H9 (cell line): Measurements from ENCODE around the gene ZNF688. TPM values are rescaled to one million over a fixed set of nuclear protein-coding genes. Genes with fewer than 3 reads are reported as not detected.
A peak's percentile ranks its signal among the peaks of the same experiment; 100 is the strongest.

ENCODE experiments used
- DNase-seq: peaks from one replicate; pipeline ENCODE4 v3.0.0-alpha.2; 2017
- H2AFZ ChIP-seq: one replicate; pipeline ENCODE4 v1.6.1; 2013; ENCODE audit warnings: mild to moderate bottlenecking, low read length, control low read depth, moderate library complexity
- H2AK5ac ChIP-seq: 2 replicates; pipeline ENCODE4 v1.6.1; 2013; ENCODE audit warnings: low read length, control low read depth, mixed read lengths; ENCODE audit not compliant: insufficient read length
- H2BK120ac ChIP-seq: one replicate; pipeline ENCODE4 v1.6.1; 2013; ENCODE audit warnings: low read depth, mild to moderate bottlenecking, low read length, control low read depth, inconsistent platforms; ENCODE audit not compliant: poor library complexity, severe bottlenecking
- H2BK12ac ChIP-seq: 2 replicates; pipeline ENCODE4 v1.6.1; 2013; ENCODE audit warnings: low read length, control low read depth, mixed read lengths, low read depth; ENCODE audit not compliant: insufficient read length
- H2BK15ac ChIP-seq: 2 replicates; pipeline ENCODE4 v1.6.1; 2013; ENCODE audit warnings: low read depth, low read length, control low read depth
- H2BK20ac ChIP-seq: one replicate; pipeline ENCODE4 v1.6.1; 2013; ENCODE audit warnings: low read depth, mild to moderate bottlenecking, low read length, control low read depth, inconsistent platforms; ENCODE audit not compliant: poor library complexity, severe bottlenecking
- H2BK5ac ChIP-seq: 2 replicates; pipeline ENCODE4 v1.6.1; 2013; ENCODE audit warnings: low read length, control low read depth, mixed read lengths; ENCODE audit not compliant: insufficient read length
- H3K14ac ChIP-seq: 2 replicates; pipeline ENCODE4 v1.6.1; 2013; ENCODE audit warnings: low read length, control low read depth; ENCODE audit not compliant: insufficient read depth
- H3K18ac ChIP-seq: 2 replicates; pipeline ENCODE4 v1.6.1; 2013; ENCODE audit warnings: low read depth, mild to moderate bottlenecking, mixed read lengths, low read length, control low read depth; ENCODE audit not compliant: insufficient read length
- H3K23ac ChIP-seq: 2 replicates; pipeline ENCODE4 v1.6.1; 2013; ENCODE audit warnings: low read length, control low read depth, mixed read lengths, low read depth; ENCODE audit not compliant: insufficient read length
- H3K23me2 ChIP-seq: 2 replicates; pipeline ENCODE4 v1.6.1; 2013; ENCODE audit warnings: low read depth, mild to moderate bottlenecking, mixed read lengths, low read length, control low read depth; ENCODE audit not compliant: insufficient read length, poor library complexity, severe bottlenecking
- H3K27ac ChIP-seq: 2 replicates; pipeline ENCODE4 v1.5.1; 2013; ENCODE audit warnings: low read length, control low read depth, mixed read lengths, low read depth; ENCODE audit not compliant: insufficient read length
- H3K27me3 ChIP-seq: 2 replicates; pipeline ENCODE4 v1.6.1; 2013; ENCODE audit warnings: low read length, control low read depth, inconsistent platforms; ENCODE audit not compliant: insufficient read depth
- H3K4ac ChIP-seq: 2 replicates; pipeline ENCODE4 v1.6.1; 2013; ENCODE audit warnings: low read depth, mild to moderate bottlenecking, control low read depth, inconsistent platforms, low read length, moderate library complexity
- H3K4me1 ChIP-seq: 2 replicates; pipeline ENCODE4 v1.6.1; 2013; ENCODE audit warnings: low read length, control low read depth, inconsistent platforms; ENCODE audit not compliant: insufficient read depth
- H3K4me2 ChIP-seq: 2 replicates; pipeline ENCODE4 v1.6.1; 2013; ENCODE audit warnings: low read length, control low read depth, mixed read lengths; ENCODE audit not compliant: insufficient read length, insufficient read depth
- H3K56ac ChIP-seq: 2 replicates; pipeline ENCODE4 v1.6.1; 2013; ENCODE audit warnings: low read depth, mild to moderate bottlenecking, mixed read lengths, low read length, control low read depth; ENCODE audit not compliant: insufficient read length
- H3K79me1 ChIP-seq: 2 replicates; pipeline ENCODE4 v1.6.1; 2013; ENCODE audit warnings: low read depth, mild to moderate bottlenecking, moderate library complexity, low read length, control low read depth, inconsistent platforms; ENCODE audit not compliant: insufficient read depth, poor library complexity, severe bottlenecking
- H3K79me2 ChIP-seq: 2 replicates; pipeline ENCODE4 v1.6.1; 2013; ENCODE audit warnings: low read length, control low read depth, inconsistent platforms; ENCODE audit not compliant: insufficient read depth
- H3K9ac ChIP-seq: 2 replicates; pipeline ENCODE4 v1.6.1; 2013; ENCODE audit warnings: low read length, control low read depth, mixed read lengths; ENCODE audit not compliant: insufficient read length; ENCODE audit errors: extremely low read depth
- H3K9me3 ChIP-seq: one replicate; pipeline ENCODE4 v1.6.1; 2013; ENCODE audit warnings: low read depth, low read length, inconsistent platforms; ENCODE audit not compliant: control insufficient read depth
- H3T11ph ChIP-seq: one replicate; pipeline ENCODE4 v1.6.1; 2013; ENCODE audit warnings: mild to moderate bottlenecking, low read length, control low read depth, inconsistent platforms
- H4K20me1 ChIP-seq: one replicate; pipeline ENCODE4 v1.6.1; 2013; ENCODE audit not compliant: control insufficient read depth, insufficient read length, insufficient read depth
- H4K5ac ChIP-seq: 2 replicates; pipeline ENCODE4 v1.6.1; 2013; ENCODE audit warnings: low read depth, mild to moderate bottlenecking, mixed read lengths, low read length, control low read depth; ENCODE audit not compliant: insufficient read length
- H4K8ac ChIP-seq: replicated peaks from 2 replicates; pipeline ENCODE4 v1.6.1; 2013; ENCODE audit warnings: low read length, control low read depth, mixed read lengths, low read depth; ENCODE audit not compliant: insufficient read length
- H4K91ac ChIP-seq: 2 replicates; pipeline ENCODE4 v1.6.1; 2013; ENCODE audit warnings: low read depth, mild to moderate bottlenecking, moderate library complexity, mixed read lengths, low read length, control low read depth; ENCODE audit not compliant: insufficient read length
- H3K27ac Mint-ChIP-seq, 3 experiments: 2 replicates in 2 of 3; 3 replicates in 1 of 3; pipeline ENCODE4 v1.8.0; 2020 to 2021; ENCODE audit warnings: mixed read lengths in 3 of 3, mild to moderate bottlenecking in 1 of 3, moderate library complexity in 1 of 3
- H3K27me3 Mint-ChIP-seq: 2 replicates; pipeline ENCODE4 v1.8.0; 2021; ENCODE audit warnings: low read depth, mild to moderate bottlenecking, moderate library complexity, mixed read lengths
- H3K36me3 Mint-ChIP-seq, 3 experiments: 2 replicates in 2 of 3; 3 replicates in 1 of 3; pipeline ENCODE4 v1.8.0; 2020 to 2021; ENCODE audit warnings: low read depth in 3 of 3, mixed read lengths in 3 of 3; ENCODE audit not compliant: insufficient read depth in 1 of 3
- H3K4me1 Mint-ChIP-seq, 2 experiments: 2 replicates each; pipeline ENCODE4 v1.8.0; 2020; ENCODE audit warnings: mixed read lengths in 2 of 2
- H3K4me3 Mint-ChIP-seq, 2 experiments: 2 replicates in 1 of 2; 3 replicates in 1 of 2; pipeline ENCODE4 v1.8.0; 2020 to 2021; ENCODE audit warnings: mild to moderate bottlenecking in 2 of 2, mixed read lengths in 2 of 2, moderate library complexity in 1 of 2
- H3K9me3 Mint-ChIP-seq, 2 experiments: 2 replicates in 1 of 2; 3 replicates in 1 of 2; pipeline ENCODE4 v1.8.0; 2020; ENCODE audit warnings: mild to moderate bottlenecking in 2 of 2, mixed read lengths in 2 of 2, moderate library complexity in 1 of 2
- WGBS: extraction: QIAGEN DNeasy Blood & Tissue Kit; methylation state at CpG from one replicate; pipeline ENCODE4 v1.1.7; 2013; ENCODE audit warnings: missing lambda C conversion rate, low lambda C conversion rate, mixed read lengths; ENCODE audit not compliant: insufficient read length; ENCODE audit errors: extremely low coverage; 5-methylcytosine and 5-hydroxymethylcytosine counted together
- total RNA-seq: library from RNA; stranded (reverse); gene quantifications from 2 replicates; pipeline ENCODE4 v1.2.1, GENCODE V29; 2021
- TF ChIP-seq, protein P1 (sequence below): fragments of 200-600 bp; sonication (generic); conservative IDR thresholded peaks from 3 replicates; pipeline ENCODE4 v1.8.0; 2021; ENCODE audit warnings: antibody characterized with exemption, mild to moderate bottlenecking

Gene ZNF688
- total RNA-seq, 1 experiment from 2014 or later, result 4.5 TPM

DNA sequence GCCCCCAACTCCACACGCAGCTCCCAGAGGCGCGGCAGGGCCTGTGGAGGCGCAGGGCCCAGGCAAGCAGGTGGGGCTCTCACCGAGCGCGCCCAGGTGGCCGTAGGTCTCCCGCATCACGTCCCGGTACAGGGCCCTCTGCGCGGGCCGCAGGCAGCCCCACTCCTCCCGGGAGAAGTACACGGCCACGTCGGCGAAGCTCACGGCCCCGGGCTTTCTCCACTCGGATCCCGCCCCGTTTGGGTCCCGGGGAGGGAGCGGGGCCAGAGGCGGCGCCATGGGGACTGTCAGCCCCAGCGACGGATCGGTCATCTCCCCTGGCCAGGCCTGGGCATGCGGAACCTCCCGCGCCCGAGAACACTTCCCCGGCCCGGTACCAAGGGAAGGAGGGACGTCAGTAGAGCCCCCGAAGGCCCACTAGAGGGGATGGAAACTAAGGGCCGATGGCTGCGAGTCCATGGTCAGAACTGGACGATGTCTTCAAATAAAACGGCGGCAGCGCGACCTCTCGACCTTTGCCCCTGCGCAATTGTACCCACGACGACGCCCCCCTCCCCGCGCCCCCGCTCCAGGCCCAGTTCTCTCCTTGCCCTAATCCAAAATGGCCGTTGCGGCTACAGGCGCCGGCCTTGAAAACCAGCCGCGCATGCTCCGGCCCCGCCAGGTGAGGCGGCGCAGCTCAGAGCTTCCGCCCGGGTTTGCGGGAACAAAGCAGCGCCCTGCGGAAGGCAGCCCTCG is 37.0 kb downstream of the ZNF688 start, which contains the start of gene ZNF747:
Gene ZNF747, minus strand, starts transcription at position 491 of the 738 bp plus-strand sequence. Its CDS starts 179 bp downstream, at position 312.
- H2BK120ac ChIP-seq, result no peak within 1 kb of the TSS
- peak within 1 kb of the TSS; percentile 21 for H3T11ph ChIP-seq
- H2BK5ac ChIP-seq, result peak within 1 kb of the TSS; percentile 21
- peak within 1 kb of the TSS; percentile 77 to 89 for H3K4me3 Mint-ChIP-seq
- H3K18ac ChIP-seq, result peak within 1 kb of the TSS; percentile 87
- peaks cover 23 to 27% of the 10 kb centered on the region in 2 experiments for H3K4me1 Mint-ChIP-seq
- H3K4me2 ChIP-seq, result peak within 1 kb of the TSS; percentile 61
- H3K23me2 ChIP-seq, result peaks cover 23% of the 10 kb centered on the region
- no peaks in the 10 kb centered on the region for H3K79me1 ChIP-seq
- no peak within 1 kb of the TSS for H2BK15ac ChIP-seq
- no CpG with 5 or more reads among the region's 70 CpGs for WGBS
- H2AK5ac ChIP-seq, result no peak within 1 kb of the TSS
- no peaks in the 10 kb centered on the region; a peak in 1 of 5 replicates for H3K9me3 Mint-ChIP-seq
- no peaks in the 10 kb centered on the region for H4K20me1 ChIP-seq
- no peak within 1 kb of the TSS; the same call in 1 of the 2 replicates for H3K4ac ChIP-seq
- peak within 1 kb of the TSS; percentile 63 for H4K8ac ChIP-seq
- peak within 1 kb of the TSS; percentile 92 for H3K9ac ChIP-seq
- H3K36me3 Mint-ChIP-seq, result peaks cover 15 to 29% (median 19%) of the 10 kb centered on the region in 3 experiments
- H2BK20ac ChIP-seq, result no peak within 1 kb of the TSS
- H2AFZ ChIP-seq, result no peak within 1 kb of the TSS
- no peak within 1 kb of the TSS for H4K91ac ChIP-seq
- H4K5ac ChIP-seq, result peak within 1 kb of the TSS; percentile 66
- no peak within 1 kb of the TSS for H2BK12ac ChIP-seq
- H3K23ac ChIP-seq, result no peak within 1 kb of the TSS
- H3K79me2 ChIP-seq, result no peaks in the 10 kb centered on the region
- TF ChIP-seq, protein P1, sequence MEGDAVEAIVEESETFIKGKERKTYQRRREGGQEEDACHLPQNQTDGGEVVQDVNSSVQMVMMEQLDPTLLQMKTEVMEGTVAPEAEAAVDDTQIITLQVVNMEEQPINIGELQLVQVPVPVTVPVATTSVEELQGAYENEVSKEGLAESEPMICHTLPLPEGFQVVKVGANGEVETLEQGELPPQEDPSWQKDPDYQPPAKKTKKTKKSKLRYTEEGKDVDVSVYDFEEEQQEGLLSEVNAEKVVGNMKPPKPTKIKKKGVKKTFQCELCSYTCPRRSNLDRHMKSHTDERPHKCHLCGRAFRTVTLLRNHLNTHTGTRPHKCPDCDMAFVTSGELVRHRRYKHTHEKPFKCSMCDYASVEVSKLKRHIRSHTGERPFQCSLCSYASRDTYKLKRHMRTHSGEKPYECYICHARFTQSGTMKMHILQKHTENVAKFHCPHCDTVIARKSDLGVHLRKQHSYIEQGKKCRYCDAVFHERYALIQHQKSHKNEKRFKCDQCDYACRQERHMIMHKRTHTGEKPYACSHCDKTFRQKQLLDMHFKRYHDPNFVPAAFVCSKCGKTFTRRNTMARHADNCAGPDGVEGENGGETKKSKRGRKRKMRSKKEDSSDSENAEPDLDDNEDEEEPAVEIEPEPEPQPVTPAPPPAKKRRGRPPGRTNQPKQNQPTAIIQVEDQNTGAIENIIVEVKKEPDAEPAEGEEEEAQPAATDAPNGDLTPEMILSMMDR, result no peak
- H3K27ac ChIP-seq, result peak within 1 kb of the TSS; percentile 83
- no peaks in the 10 kb centered on the region; the same call in 1 of the 2 replicates for H3K4me1 ChIP-seq
- H3K27ac Mint-ChIP-seq, result peak within 1 kb of the TSS; percentile 96 to 99 (median 96)
- no peak within 1 kb of the TSS for H3K56ac ChIP-seq
- H3K14ac ChIP-seq, result peak within 1 kb of the TSS; percentile 77
- no peaks in the 10 kb centered on the region for H3K27me3 Mint-ChIP-seq
- DNase-seq, result peak; percentile 91
- H3K27me3 ChIP-seq, result no peaks in the 10 kb centered on the region
- no peaks in the 10 kb centered on the region for H3K9me3 ChIP-seq
